GM19395 (cell line): ENCODE results near the gene PCDHB9.
"Not testable (repeated sequence)": the region's sequence is repeated elsewhere in the genome, so short reads cannot be mapped to it uniquely, and the experiment has no call there.

ENCODE experiments used
- ATAC-seq: cut with Tn5 transposase; IDR thresholded peaks from one replicate; pipeline ENCODE4 v1.9.1; 2021; ENCODE audit warnings: mild to moderate bottlenecking, moderate library complexity; ENCODE audit not compliant: unreplicated experiment

Gene PCDHB9

DNA sequence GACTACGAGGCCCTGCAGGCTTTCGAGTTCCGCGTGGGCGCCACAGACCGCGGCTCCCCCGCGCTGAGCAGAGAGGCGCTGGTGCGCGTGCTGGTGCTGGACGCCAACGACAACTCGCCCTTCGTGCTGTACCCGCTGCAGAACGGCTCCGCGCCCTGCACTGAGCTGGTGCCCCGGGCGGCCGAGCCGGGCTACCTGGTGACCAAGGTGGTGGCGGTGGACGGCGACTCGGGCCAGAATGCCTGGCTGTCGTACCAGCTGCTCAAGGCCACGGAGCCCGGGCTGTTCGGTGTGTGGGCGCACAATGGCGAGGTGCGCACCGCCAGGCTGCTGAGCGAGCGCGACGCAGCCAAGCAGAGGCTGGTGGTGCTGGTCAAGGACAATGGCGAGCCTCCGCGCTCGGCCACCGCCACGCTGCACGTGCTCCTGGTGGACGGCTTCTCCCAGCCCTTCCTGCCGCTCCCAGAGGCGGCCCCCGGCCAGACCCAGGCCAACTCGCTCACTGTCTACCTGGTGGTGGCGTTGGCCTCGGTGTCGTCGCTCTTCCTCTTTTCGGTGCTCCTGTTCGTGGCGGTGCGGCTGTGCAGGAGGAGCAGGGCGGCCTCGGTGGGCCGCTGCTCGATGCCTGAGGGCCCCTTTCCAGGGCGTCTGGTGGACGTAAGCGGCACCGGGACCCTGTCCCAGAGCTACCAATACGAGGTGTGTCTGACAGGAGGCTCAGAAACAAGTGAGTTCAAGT, 2.7 kb upstream of the PCDHB9 start:
- not testable (repeated sequence) for ATAC-seq

DNA sequence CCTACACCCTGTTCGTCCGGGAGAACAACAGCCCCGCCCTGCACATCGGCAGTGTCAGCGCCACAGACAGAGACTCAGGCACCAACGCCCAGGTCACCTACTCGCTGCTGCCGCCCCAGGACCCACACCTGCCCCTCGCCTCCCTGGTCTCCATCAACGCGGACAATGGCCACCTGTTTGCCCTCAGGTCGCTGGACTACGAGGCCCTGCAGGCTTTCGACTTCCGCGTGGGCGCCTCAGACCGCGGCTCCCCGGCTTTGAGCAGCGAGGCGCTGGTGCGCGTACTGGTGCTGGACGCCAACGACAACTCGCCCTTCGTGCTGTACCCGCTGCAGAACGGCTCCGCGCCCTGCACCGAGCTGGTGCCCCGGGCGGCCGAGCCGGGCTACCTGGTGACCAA, 1.7 kb downstream of the PCDHB9 start:
- ATAC-seq, result not testable (repeated sequence)

DNA sequence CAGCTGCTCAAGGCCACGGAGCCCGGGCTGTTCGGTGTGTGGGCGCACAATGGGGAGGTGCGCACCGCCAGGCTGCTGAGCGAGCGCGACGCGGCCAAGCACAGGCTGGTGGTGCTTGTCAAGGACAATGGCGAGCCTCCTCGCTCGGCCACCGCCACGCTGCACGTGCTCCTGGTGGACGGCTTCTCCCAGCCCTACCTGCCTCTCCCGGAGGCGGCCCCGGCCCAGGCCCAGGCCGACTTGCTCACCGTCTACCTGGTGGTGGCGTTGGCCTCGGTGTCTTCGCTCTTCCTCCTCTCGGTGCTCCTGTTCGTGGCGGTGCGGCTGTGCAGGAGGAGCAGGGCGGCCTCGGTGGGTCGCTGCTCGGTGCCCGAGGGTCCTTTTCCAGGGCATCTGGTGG, 2.2 kb downstream of the PCDHB9 start:
- not testable (repeated sequence) for ATAC-seq

DNA sequence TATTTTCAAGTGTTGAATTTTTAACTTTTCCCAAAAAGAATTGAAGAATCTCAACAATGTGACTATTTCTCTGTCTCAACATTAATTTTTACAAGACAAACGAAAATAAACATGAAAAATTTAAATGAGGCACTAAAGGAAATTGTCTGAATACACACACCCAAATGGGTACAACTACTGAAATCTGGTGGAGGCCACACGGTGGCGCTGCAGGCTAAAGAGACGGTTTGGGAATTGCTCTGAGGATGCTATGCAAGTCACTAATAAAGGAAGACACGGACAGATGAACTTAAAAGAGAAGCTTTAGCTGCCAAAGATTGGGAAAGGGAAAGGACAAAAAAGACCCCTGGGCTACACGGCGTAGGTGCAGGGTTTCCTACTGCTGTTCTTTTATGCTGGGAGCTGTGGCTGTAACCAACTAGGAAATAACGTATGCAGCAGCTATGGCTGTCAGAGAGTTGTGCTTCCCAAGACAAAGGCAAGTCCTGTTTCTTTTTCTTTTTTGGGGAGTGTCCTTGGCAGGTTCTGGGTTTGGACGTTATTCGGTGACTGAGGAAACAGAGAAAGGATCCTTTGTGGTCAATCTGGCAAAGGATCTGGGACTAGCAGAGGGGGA, 5.3 kb downstream of the PCDHB9 start, which contains the start of gene PCDHB10:
Gene PCDHB10 (plus strand): TSS at position 244 of the 616 bp plus-strand sequence. CDS start 200 bp downstream, at position 444.
- ATAC-seq, result no peak

DNA sequence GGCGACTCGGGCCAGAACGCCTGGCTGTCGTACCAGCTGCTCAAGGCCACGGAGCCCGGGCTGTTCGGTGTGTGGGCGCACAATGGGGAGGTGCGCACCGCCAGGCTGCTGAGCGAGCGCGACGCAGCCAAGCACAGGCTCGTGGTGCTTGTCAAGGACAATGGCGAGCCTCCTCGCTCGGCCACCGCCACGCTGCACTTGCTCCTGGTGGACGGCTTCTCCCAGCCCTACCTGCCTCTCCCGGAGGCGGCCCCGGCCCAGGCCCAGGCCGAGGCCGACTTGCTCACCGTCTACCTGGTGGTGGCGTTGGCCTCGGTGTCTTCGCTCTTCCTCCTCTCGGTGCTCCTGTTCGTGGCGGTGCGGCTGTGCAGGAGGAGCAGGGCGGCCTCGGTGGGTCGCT, 7.4 kb downstream of the PCDHB9 start:
- not testable (repeated sequence) for ATAC-seq

DNA sequence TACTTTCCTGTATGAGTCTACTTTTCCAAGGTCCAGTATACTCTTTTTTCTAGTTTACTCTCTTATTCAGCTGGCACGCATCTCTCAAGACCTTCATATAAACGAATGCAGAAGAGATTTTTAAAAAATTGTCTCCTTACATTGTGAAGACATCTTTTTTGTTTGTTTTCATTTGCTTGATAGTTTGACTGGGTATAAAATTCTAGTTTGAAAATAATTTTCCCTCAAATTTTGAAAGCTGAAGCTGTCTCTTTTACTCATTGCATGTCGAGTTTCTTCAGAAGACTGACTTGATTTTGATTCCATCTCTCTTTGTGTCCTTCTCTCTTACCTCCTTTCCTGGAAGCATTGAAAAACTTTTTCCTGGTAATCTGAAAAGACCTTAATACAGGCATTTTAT, 9.4 kb downstream of the PCDHB9 start:
- ATAC-seq, result no peak

DNA sequence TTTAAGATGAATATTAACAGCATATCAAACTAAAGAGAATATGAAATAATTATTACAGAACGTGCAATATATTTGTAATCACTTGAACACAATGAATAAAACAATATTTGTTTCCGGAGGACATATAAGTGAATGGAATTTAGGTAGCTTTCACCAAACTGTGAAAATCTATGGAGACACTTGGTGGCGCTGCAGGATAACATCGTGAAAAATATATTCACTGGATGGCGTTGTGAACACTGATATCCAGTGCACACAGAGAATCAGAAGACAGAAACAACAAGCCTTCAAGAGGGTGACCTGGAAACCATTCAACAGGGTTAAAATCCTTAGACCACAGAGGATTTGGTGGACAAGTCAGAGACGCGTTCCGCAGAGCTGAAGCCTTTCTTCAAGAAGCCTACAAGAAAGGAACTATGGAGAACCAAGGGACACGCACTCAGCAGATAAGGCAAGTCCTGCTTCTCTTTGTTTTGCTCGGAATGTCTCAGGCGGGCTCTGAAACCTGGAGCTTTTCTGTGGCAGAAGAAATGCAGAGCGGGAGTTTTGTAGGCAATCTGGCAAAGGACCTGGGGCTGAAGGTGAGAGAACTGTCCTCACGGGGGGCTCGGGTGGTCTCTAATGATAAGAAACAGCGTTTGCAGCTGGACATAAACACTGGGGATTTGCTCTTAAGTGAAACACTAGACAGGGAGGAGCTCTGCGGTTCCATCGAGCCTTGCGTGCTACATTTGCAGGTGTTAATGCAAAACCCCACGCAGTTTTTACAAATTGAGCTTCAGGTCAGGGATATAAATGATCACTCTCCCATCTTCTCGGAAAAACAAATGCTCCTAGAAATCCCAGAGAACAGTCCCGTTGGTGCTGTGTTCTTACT, 12.6 kb downstream of the PCDHB9 start, which contains the start of gene PCDHB11:
Gene PCDHB11 (plus strand): TSS at position 269 of the 877 bp plus-strand sequence. CDS start 148 bp downstream, at position 417.
- no peak for ATAC-seq

DNA sequence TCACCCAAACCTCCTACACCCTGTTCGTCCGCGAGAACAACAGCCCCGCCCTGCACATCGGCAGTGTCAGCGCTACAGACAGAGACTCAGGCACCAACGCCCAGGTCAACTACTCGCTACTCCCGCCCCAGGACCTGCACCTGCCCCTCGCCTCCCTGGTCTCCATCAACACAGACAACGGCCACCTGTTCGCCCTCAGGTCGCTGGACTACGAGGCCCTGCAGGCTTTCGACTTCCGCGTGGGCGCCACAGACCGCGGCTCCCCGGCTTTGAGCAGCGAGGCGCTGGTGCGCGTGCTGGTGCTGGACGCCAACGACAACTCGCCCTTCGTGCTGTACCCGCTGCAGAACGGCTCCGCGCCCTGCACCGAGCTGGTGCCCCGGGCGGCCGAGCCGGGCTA, 14.2 kb downstream of the PCDHB9 start:
- not testable (repeated sequence) for ATAC-seq

DNA sequence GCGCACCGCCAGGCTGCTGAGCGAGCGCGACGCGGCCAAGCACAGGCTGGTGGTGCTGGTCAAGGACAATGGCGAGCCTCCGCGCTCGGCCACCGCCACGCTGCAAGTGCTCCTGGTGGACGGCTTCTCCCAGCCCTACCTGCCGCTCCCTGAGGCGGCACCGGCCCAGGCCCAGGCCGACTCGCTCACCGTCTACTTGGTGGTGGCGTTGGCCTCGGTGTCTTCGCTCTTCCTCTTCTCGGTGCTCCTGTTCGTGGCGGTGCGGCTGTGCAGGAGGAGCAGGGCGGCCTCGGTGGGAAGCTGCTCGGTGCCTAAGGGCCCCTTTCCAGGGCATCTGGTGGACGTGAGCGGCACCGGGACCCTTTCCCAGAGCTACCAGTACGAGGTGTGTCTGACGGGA, 14.7 kb downstream of the PCDHB9 start:
- ATAC-seq, result not testable (repeated sequence)

DNA sequence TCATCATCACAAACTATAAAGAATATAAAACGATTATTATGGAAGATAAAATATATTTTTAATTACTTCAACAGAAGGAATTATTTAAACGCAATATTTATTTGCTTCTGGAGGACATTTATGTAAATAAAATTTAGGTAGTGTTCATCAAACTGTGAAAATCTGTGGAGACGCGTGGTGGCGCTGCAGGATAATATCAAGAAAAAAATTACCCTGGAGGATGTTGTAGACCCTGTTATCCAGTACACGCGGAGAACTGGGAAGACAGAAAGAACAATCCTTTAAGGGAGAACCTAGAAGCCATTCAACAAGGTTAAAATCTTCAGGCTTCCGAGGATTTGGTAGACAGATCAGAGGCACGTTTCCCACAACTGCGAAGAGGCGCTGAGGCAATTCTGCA, 21.5 kb downstream of the PCDHB9 start, which contains the start of gene PCDHB12:
Gene PCDHB12 (plus strand): TSS at position 242 of the 400 bp plus-strand sequence. CDS start 189 bp downstream, outside the sequence.
- no peak for ATAC-seq

DNA sequence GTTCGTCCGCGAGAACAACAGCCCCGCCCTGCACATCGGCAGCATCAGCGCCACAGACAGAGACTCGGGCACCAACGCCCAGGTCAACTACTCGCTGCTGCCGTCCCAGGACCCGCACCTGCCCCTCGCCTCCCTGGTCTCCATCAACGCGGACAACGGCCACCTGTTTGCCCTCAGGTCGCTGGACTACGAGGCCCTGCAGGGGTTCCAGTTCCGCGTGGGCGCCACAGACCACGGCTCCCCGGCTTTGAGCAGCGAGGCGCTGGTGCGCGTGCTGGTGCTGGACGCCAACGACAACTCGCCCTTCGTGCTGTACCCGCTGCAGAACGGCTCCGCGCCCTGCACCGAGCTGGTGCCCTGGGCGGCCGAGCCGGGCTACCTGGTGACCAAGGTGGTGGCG, 23.3 kb downstream of the PCDHB9 start:
- not testable (repeated sequence) for ATAC-seq

DNA sequence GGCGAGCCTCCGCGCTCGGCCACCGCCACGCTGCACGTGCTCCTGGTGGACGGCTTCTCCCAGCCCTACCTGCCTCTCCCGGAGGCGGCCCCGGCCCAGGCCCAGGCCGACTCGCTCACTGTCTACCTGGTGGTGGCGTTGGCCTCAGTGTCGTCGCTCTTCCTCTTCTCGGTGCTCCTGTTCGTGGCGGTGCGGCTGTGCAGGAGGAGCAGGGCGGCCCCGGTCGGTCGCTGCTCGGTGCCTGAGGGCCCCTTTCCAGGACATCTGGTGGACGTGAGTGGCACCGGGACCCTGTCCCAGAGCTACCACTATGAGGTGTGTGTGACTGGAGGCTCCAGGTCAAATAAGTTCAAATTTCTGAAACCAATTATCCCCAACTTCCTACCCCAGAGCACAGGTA, 23.9 kb downstream of the PCDHB9 start:
- not testable (repeated sequence) for ATAC-seq

DNA sequence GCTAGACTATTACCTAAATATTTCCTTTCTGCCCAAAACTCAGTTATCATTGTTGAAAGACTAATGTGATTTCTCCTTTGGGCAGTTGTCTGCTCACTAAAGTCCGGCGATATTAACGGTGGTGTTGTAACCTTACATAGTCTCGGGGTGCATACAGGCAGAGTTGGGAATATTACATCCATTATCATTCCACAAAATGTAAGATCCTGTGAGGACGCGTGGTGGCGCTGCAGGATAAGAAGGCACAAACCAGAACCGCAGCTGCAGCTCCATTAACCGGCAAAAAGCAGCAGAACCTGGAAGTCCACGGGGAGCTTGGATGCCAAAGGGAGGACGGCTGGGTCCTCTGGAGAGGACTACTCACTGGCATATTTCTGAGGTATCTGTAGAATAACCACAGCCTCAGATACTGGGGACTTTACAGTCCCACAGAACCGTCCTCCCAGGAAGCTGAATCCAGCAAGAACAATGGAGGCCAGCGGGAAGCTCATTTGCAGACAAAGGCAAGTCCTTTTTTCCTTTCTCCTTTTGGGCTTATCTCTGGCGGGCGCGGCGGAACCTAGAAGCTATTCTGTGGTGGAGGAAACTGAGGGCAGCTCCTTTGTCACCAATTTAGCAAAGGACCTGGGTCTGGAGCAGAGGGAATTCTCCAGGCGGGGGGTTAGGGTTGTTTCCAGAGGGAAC, 26.8 kb downstream of the PCDHB9 start, which contains the start of gene PCDHB13:
Gene PCDHB13 (plus strand): TSS at position 264 of the 684 bp plus-strand sequence. CDS start 205 bp downstream, at position 469.
- not testable (repeated sequence) for ATAC-seq

DNA sequence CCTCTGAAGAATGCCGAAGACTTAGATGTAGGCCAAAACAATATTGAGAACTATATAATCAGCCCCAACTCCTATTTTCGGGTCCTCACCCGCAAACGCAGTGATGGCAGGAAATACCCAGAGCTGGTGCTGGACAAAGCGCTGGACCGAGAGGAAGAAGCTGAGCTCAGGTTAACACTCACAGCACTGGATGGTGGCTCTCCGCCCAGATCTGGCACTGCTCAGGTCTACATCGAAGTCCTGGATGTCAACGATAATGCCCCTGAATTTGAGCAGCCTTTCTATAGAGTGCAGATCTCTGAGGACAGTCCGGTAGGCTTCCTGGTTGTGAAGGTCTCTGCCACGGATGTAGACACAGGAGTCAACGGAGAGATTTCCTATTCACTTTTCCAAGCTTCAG, 27.6 kb downstream of the PCDHB9 start:
- not testable (repeated sequence) for ATAC-seq

DNA sequence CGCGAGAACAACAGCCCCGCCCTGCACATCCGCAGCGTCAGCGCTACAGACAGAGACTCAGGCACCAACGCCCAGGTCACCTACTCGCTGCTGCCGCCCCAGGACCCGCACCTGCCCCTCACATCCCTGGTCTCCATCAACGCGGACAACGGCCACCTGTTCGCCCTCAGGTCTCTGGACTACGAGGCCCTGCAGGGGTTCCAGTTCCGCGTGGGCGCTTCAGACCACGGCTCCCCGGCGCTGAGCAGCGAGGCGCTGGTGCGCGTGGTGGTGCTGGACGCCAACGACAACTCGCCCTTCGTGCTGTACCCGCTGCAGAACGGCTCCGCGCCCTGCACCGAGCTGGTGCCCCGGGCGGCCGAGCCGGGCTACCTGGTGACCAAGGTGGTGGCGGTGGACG, 28.5 kb downstream of the PCDHB9 start:
- not testable (repeated sequence) for ATAC-seq

DNA sequence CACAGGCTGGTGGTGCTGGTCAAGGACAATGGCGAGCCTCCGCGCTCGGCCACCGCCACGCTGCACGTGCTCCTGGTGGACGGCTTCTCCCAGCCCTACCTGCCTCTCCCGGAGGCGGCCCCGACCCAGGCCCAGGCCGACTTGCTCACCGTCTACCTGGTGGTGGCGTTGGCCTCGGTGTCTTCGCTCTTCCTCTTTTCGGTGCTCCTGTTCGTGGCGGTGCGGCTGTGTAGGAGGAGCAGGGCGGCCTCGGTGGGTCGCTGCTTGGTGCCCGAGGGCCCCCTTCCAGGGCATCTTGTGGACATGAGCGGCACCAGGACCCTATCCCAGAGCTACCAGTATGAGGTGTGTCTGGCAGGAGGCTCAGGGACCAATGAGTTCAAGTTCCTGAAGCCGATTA, 29.1 kb downstream of the PCDHB9 start:
- not testable (repeated sequence) for ATAC-seq

DNA sequence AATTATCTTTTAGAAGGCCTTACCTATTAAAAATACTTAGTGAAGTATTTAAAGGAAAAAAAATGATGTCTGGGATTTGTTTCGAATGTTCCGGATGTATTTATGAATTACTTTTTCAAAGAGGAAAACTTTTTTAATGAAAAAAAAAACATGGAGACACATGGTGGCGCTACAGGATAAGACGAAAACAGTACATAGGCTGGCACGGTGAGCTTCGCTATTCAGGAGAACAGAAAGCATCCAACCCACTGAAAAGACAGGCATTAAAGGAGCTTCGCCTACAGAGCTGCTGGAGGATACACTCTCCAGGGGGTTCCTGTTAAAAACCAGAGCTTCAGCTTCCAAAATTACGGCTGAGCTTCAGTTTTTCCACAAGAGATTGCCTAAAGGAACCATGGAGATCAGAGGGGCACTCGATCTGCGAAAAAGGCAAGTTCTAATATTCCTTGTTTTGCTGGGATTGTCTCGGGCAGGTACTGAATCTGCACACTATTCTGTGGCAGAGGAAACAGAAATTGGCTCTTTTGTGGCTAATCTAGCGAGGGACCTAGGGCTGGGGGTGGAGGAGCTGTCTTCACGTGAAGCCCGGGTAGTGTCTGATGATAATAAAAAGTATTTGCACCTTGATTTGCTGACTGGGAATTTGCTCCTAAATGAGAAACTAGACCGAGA, 36.3 kb downstream of the PCDHB9 start, which contains the start of gene PCDHB14:
Gene PCDHB14 (plus strand): TSS at position 232 of the 672 bp plus-strand sequence. CDS start 163 bp downstream, at position 395.
- no peak for ATAC-seq

DNA sequence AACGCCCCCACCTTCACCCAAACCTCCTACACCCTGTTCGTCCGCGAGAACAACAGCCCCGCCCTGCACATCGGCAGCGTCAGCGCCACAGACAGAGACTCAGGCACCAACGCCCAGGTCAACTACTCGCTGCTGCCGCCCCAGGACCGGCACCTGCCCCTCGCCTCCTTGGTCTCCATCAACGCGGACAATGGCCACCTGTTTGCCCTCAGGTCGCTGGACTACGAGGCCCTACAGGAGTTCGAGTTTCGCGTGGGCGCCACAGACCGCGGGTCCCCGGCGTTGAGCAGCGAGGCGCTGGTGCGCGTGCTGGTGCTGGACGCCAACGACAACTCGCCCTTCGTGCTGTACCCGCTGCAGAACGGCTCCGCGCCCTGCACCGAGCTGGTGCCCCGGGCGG, 37.9 kb downstream of the PCDHB9 start:
- not testable (repeated sequence) for ATAC-seq

DNA sequence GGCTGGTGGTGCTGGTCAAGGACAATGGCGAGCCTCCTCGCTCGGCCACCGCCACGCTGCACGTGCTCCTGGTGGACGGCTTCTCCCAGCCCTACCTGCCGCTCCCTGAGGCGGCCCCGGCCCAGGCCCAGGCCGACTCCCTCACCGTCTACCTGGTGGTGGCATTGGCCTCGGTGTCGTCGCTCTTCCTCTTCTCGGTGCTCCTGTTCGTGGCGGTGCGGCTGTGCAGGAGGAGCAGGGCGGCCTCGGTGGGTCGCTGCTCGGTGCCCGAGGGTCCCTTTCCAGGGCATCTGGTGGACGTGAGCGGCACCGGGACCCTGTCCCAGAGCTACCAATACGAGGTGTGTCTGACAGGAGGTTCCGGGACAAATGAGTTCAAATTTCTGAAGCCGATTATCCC, 38.5 kb downstream of the PCDHB9 start:
- ATAC-seq, result not testable (repeated sequence)
